ENCODE measurements around the gene TMEM17.
A peak's percentile ranks its signal among the peaks of the same experiment; 100 is the strongest.

Gene TMEM17

DNA sequence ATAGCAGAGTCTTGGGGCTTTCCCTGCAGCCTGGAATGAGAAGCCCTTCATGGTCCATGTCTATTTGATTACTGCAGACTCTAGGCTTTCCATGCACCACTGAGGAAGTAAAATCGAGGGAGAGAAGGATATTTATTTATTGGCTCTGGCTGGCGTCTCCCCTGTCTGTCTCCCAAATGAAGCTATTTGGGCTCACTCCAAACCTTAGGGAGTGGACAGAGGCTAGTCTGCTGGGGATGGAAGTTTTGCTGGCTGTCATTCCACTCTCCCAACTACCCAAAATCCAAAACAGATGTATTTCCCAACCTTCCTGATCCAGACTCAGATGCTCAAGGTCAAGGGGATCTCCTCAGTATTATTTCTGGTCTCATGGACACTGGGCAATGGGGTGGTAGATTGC is 33.7 kb downstream of the TMEM17 start:
- DNase-seq (ENCODE audit: low read depth): no peak

DNA sequence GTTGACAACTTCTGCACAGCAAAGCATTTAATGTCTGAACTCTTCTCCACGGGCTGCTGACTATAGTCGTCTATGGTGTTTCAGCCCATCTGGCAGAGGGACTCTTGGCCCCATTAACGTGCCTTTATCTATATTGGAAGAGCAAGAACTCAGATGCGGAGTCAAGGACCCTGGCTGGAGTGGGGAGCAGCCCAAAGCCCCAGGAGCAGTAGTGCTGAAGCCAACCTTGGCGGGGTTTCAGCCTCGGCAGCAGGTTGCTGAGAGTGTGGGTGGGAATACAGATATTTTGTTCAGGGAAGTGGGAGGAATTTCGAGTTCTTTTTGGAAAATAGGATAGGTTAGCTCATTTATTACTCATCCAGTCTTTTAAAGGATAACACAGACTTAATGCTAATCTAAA is 34.2 kb downstream of the TMEM17 start:
- DNase-seq (ENCODE audit: low read depth): no peak

DNA sequence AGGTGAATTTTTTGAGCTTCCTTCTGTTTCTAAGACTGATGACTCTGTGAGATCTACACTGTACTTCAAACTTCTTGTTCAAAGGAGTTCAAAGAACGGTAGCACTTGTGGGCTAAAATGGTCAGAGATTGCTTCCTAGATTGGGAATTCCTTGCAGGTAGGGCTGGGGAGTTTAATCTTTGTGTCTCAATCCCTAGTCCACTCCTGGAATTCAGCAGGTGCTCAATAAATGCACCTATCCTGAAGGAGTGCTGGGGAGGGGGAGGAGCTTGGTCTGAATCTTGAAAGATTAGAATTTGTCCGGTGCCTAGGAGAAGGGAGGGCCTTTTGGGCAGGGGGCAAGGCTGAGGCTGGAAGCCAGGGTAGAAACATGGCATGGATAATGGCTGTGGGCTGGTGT is 34.6 kb downstream of the TMEM17 start:
- no peak for DNase-seq (ENCODE audit: low read depth)

DNA sequence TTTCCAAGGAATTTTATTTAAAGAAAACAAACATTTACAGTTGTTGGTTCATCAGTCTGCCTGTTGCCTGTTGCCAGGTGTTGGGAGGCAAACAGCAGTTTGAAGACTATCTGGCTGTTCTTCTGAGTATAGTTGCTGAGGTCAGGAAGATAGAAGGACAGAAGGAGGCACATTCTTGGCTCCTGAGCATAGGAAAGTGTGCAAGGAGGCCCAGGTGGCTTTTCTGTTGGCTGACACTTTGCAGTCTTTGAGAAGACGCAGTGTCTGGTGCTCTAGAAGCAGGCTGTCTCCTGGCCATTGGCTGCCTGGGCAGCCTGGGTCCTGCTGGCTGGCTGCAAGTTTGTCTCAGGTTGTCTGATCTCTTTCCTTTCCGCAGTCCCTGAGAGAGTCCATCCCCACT is 36.4 kb downstream of the TMEM17 start:
- DNase-seq (ENCODE audit: low read depth): no peak

DNA sequence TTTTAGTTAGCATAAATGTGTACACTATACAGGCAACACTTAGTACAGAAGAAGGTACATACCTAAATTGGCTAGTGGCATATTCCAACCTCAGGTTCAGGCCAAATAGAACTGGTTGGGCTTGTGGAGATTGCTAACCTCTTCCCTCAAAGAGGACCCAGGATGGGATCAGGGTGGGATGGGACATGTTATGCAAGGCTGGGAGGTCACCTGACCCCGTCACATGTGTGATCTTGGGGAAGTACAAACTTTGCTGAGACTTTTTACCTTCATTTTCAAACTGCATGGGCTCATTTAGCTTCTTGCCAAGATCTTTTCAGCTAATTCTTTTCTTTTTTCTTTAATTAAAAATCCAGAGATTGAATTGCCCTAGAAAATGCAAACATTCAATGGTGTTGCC is 36.9 kb downstream of the TMEM17 start:
- no peak for DNase-seq (ENCODE audit: low read depth)

DNA sequence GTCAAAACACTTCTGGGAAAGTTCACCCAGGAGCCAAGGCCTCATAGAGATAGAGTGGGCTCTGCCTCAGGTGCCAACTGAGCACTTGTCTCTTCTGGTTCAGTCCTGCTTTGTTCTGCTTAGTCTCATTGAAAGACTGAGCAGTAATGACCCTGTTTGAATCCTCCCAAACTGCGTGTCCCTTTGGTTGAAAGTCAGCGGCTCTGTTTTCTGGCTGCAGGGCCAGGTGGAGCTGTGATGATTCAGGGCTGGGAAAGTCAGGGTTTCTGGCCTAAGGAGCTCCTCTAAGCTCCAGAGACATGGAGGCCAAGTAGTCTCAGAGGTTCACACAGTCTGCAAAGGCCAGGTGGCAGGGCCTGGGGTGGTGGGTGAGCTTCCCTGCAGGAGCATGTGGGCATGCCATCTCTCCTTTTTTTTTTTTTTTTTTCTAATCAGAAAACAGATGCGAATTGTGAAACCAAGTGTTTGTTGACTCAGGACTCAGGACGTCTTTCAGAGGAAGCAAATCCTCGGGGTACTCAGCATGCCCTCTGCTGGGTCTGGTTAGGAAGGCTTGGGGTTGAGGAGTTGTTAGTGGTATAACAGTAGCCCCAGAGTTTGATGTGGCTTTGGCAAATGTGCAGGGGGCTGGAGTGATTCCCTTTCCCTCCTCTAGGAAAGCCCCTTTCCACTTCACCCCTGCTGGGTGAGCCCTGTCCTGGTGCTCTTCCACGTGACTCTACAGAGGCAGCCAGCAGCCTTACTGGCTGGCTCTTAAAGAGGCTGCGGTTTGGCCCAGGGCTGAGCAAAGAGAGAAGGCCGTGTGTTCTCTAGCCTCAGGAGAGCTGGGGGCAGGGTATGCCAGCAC is 38.3 kb downstream of the TMEM17 start:
- DNase-seq (ENCODE audit: low read depth): no peak

DNA sequence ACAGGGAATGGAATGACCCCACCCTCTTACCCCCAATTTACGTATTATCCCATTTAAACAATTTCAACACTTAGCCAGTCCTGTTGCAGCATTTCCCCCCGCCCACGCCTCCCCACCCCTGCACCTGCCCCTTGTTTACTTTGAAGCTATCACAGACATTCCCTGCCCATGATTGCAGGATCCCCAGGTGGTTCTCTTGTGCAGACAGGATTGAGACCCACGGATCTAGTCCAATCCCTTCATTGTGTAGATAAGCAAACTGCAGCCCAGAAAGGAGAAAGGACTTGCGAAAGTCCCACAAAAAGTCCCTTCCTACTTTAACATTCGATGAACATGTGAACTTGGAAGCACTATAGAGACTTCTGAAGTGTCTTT is 38.9 kb downstream of the TMEM17 start:
- DNase-seq (ENCODE audit: low read depth): no peak

DNA sequence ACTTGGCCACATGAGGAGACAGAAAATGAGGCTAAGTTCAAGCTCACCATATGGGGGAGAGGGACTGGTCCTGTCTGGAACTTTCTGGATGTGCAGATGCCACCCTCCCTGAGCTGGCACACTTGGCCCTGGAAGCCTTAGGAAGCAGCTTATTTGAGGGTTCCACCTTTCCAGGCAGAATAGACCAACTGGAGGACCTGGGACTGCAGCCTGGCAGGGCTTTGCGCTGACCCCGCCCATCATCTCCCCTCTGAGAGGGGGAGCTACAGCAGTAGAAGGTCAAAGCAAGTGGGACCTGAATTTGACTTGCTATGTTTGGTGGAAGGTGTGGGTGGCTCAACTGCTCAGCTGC is 39.5 kb downstream of the TMEM17 start:
- no peak for DNase-seq (ENCODE audit: low read depth)

DNA sequence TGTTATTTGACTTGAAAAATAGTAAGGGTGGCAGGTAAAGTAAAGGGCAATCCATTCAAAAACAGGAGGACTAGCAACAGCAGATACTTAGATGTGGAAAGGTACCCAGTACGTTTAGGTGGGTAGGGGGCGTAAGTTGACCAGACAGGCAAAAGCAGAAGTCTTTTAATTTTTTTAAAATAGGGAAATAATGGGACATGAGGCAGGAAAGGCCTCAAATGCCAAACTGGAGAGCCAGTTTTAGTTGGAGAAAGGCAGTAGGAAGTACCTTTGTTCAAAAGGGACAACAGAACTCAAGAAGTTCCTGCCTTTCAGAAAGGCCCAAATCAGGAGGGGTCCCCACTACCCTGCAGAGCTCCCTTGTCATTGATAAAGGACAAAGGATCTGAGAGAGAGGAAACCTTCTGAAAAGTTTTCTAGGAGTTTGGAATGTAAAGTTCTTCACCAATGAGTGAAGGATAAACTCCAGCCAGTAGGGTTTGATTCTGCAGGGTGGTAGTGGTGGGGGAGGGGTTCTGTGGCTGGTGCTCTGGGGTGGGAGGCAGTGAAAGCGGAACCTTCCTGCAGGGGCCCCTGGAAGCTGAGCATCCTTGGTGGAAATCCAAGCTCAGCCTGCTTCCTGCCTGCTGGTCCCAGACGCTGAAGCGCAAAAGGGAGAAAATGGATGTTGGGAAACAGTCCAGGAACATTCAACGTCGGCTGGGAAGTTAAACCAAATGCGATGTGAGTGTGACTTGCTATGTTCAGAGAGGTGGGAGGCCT is 40.1 kb downstream of the TMEM17 start:
- no peak for DNase-seq (ENCODE audit: low read depth)

DNA sequence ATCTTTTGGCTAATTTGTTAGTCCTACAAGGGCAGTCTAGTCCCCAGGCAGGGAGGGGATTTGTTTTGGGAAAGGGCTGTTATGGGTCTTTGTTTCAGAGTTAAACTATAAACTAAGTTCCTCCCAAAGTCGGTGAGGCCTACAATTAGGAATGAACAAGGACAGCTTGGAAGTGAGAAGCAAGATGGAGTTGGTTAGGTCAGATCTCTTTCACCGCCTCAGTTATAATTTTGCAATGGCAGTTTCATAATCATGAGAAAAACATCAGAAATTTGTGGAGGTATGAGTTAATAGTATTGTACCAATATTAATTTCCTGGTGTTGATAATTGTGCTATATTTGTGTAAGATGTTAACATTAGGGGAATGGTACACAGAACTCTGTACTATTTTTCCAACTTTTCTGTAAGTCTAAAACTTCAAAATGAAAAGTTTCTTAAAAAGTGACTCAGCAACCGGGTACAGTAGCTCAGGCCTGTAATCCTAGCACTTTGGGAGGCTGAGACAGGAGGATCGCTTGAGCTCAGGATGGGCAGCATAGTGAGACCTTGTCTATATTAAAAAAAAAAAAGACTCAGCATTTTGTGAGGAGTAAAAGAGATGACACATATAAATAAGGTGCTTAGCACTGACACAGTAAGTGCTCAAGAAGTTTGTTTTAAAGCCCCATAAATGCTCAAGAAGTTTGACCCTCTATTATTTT is 40.8 kb downstream of the TMEM17 start:
- DNase-seq (ENCODE audit: low read depth): no peak

DNA sequence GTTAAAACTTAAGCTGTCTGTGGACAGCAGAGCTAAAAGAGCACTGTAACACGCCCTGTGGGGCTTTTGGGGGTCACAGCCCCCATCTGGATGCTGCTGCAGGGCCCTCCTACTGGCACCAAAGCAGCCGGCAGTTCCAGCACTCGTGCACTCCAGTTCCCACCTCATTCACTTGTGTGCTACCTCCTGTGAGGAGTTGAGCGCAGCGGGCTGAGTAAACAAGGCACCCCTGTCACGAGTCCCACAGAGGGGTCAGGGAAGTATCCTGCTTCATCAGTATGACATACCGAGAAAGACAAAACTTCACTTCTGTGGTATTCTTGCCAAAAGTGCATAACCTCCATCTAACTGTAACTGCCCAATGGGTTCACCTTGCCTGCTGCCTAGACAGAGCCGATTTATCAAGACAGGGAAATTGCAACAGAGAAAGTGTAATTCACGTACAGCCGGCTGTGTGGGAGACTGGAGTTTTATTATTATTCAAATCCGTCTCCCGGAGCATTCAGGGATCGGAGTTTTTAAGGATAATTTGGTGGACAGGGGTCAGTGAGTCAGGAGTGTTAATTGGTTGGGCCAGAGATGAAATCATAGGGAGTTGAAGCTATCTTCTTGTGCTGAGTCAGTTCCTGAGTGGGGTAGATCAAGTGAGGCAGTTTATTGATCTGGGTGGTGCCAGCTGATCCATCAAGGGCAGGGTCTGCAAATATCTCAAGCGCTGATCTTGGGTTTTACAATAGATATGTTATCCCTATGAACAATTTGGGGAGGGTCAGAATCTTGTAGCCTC is 41.6 kb downstream of the TMEM17 start:
- DNase-seq (ENCODE audit: low read depth): no peak

DNA sequence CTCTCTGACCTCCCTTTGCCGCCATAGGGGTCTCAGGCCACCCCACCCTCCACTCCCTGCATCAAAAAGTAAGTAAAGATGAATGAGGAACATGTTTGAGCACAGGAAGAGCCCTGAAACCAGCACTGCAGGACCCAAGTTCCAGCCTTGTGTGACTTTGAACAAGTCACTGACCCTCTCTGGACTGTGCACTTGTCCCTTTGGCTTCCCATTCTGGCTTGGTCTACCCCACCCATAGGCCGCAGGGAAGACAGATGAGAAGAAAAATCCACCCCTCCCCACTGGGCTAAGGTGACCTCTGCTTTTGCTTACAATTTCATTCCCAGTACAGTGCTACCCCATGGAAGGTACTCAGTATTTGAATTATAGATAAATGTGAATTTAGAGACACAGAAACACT is 43.8 kb downstream of the TMEM17 start:
- no peak for DNase-seq (ENCODE audit: low read depth)

DNA sequence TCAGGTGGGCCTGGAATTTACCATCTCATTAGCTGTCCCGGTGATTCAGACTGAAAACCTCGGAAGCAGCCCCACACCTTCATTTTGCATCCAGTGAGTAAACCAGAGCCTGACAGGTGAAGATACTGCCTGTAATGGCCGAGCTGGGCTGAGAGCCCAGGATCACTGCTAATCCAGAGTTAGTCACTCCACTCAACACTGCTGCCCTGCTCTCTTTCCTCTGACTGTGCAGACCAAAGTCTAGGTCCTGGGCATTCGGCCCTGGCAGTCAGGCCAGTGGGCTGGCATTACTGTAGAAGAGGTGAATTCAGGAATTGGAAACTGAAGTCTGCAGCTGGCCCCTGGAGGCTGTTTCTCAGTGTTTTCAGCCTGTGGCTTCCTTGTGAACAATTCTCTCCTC is 44.3 kb downstream of the TMEM17 start:
- DNase-seq (ENCODE audit: low read depth): no peak

DNA sequence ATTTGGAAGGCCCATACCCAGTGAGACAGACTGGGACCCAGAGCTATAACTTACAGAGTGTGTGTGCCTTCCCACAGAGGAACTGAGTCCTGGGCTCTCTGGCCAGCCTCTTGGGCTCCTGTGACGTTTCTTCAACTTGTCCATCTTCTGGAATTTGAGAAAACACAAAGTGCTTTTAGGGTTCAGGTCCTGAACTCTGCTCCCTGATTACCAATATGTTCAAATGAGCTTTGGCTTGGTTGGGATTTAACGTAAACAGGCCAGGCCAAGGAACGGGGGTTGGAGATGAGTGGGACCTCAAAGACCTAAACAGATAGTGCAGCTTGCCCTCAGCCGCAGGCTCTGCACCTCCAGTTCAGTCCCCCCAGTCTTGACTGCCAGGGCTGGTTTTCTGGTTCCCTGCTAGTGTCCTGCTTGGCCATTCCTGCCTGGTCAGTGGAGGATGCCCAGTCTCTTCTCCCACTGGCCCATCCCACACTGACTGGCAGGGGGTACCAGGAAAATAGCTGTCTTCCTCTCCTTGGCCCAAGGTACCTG is 44.9 kb downstream of the TMEM17 start:
- no peak for DNase-seq (ENCODE audit: low read depth)

DNA sequence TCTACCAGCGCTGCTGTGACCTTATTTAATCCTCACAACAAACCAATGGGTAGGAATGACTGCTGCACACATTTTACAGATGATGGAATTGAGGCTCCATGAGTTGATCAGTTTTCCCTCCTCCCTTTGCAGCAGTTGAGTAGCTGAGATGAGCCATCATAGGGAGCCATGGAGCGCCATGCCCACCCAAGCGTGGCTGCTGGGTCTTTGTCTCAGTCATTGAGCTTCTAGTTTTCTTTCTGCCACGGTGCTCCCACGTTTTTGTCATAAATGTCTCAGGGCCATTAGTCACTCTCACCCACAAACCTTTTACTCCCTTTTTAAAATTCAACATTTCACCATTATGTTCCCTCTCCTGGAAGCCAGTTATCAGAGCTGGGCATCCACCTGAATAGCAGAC is 45.8 kb downstream of the TMEM17 start:
- DNase-seq (ENCODE audit: low read depth): no peak

DNA sequence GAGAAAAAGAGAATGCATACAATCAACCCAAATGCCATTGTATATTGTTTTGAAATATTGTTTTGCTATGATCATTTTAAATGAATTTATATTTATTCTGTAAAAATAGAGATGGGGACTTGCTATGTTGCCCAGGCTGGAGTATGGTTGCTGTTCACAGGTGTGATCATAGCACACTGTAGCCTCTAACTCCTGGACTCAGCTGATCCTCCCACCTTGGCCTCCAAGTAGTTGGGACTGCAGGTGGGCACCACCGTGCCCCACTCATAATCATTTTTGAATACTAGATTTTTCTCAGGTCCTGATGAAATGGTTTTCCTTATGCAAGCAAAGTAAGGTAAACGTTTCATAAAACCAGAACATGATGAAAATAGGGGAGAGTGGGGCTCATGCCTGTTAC is 46.3 kb downstream of the TMEM17 start:
- no peak for DNase-seq (ENCODE audit: low read depth)

DNA sequence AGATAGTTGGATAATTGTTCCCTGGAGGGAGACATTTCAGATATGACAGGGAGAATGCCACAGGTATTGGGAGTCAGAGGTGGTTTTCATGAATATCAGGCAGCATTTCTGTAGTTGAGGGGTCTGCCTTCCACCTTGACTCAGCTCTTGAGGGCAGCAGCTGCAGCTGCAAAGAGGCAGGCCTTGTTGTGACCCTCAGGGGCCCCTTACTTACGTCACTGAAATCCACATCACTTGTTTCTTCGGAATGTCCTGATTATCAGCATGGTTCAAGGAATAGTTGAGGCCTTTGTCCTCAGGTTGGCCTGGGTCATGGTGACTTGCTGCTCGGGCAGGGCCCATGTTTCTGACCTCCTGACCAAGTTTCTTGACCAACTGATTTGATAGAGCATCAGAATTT is 46.9 kb downstream of the TMEM17 start:
- no peak for DNase-seq (ENCODE audit: low read depth)

DNA sequence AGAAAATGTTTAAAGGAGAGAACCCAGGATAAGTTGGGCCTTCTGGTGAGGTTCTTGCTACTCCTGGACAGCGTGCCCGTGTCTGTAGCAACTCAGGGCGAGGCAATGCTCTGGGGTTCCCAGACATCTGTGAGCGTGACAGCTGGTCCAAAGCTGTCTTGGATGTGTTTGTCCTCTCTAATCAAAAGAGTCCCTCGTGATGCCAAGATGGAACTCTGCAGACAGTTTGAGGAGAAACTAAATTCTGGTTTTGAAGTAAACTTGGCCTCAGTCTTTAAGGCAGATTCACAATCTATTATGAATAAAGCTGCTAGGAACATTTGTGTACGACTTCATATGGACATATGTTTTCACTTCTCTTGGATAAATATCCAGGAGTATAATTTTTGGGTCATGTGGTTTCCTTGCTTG is 47.3 kb downstream of the TMEM17 start:
- no peak for DNase-seq (ENCODE audit: low read depth)

DNA sequence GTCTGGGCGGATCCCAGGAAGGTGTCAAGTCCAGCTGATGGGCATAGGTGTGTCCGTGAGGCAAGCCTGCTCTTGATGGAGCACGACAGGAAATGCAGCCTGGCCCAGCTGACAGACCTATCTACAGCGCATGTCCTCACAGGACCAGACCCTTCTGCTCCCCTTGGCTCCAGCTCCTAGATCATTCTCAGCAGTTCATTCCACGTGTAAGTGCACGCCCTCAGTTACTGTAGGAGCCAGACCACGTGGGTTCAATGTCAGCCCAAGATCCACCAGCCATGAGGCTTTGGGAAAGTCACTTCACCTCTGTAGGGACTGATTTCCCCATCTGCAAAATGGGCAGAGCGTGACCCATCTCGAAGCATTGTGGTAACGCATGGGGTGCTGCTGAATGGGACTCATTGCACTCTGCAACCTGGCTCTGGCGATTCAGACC is 47.8 kb downstream of the TMEM17 start:
- DNase-seq (ENCODE audit: low read depth): no peak

DNA sequence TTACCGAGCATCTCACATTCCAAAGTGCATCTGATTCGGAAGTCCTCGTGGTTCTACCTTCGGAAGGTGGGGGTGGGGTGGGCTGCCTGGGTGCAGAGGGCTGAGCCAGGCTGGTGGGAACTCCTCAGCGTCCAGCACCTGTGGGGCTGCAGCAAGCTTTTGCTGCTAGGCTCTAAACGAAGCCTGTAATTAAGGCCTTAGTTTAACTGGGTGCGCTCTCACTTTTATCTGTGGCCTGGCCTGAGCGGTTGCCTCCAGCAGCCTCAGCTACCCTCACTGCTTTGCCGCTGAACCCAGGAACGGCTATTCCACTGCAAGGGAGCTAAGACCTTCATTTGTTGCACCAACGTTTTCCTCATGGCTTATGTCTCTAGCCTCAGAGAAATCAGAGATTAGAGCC is 48.4 kb downstream of the TMEM17 start:
- DNase-seq (ENCODE audit: low read depth): no peak

DNA sequence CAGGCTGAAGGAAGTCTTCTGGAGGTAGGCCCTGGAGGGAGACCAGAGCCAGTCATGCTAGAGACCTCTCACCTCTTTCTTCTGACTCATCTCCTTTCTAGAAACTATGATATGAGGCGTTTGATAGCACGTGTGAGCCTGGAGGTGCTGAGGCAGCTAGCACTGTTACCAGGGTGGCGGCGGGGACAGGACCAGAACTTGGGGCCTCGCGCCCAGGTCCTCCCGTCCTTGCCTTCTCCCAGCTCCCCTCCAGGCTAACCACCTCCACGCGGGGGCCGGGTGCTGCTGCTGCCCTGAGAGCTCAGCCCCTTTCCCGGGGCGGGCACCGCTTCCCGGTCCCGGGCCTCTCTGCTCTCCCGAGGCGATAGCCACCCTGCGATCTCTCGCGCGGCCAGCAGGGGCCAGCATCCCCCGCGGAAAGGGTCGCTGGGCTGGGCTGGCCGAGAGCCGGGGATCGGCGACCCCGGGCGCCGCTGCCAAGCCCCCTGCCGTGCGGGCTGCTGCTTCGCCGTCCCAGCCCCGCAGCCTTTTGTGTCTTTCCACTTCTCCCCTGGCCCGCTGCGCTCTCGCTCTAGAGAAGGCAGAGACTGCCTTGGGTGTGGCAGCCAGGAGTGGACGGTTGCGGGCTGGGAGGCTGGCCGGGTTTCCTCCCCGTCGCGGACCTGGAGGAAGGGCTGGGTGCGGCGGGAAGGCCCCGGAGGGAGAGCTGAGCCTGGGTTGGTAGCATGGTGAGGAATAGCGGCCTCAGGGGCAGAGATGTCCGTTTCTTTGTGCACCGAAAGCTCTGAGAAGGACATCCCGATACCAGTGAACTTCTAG is 49.1 kb downstream of the TMEM17 start:
- DNase-seq (ENCODE audit: low read depth): peak; percentile 40
